WTC11 (cell line): ENCODE data around the gene AATK.

Source experiments
- ESRRA ChIP-seq: sonication (generic); formaldehyde crosslinking; IDR thresholded peaks from 2 replicates; pipeline ENCODE4 v1.8.1; 2022; ENCODE audit warnings: mild to moderate bottlenecking, missing genetic modification reagents, borderline replicate concordance
- SP1 ChIP-seq: sonication (generic); formaldehyde crosslinking; conservative IDR thresholded peaks from 2 replicates; pipeline ENCODE4 v1.8.1; 2022; ENCODE audit warnings: missing genetic modification reagents
- ZNF121 ChIP-seq: sonication (generic); formaldehyde crosslinking; IDR thresholded peaks from 2 replicates; pipeline ENCODE4 v1.8.0; 2023; ENCODE audit warnings: missing genetic modification reagents
- TF ChIP-seq, protein P1 (sequence below): fragments of 200-600 bp; IDR thresholded peaks from 2 replicates; pipeline ENCODE4 v1.8.0; 2022; ENCODE audit warnings: antibody characterized with exemption
- TF ChIP-seq, protein P2 (sequence below): sonication (generic); formaldehyde crosslinking; conservative IDR thresholded peaks from 2 replicates; pipeline ENCODE4 v1.8.1; 2022; ENCODE audit warnings: mild to moderate bottlenecking, missing genetic modification reagents
- TF ChIP-seq, protein P3 (sequence below): sonication (generic); formaldehyde crosslinking; IDR thresholded peaks from 2 replicates; pipeline ENCODE4 v1.8.0; 2022; ENCODE audit warnings: mild to moderate bottlenecking, missing genetic modification reagents
- TF ChIP-seq, protein P4 (sequence below): sonication (generic); formaldehyde crosslinking; IDR thresholded peaks from 2 replicates; pipeline ENCODE4 v1.8.1; 2023; ENCODE audit warnings: mild to moderate bottlenecking, missing genetic modification reagents

DNA sequence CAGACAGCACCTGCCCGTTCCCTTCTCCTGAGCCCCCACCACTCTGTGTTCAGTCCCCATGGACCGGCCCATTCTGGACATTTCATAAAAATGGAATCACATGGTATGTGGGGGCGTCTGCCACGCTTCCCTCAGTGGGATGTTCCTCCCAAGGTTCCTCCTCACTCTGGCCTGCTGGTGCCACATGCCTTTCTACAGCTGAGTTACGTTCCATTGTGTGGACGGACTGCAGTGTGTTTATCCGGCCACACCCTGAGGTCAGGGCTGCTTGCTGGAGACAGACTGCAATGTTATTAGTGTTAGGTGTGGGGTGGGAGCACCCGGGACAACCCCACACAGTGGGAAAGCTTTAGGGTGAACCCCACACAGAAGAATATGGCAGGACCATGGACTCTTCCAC lies 5.9 kb upstream of the AATK start:
- TF ChIP-seq ESRRA (CRISPR knock-in tag) (no peak), SP1 (CRISPR knock-in tag) (no peak), ZNF121 (CRISPR knock-in tag) (no peak)
- TF ChIP-seq, protein P1, sequence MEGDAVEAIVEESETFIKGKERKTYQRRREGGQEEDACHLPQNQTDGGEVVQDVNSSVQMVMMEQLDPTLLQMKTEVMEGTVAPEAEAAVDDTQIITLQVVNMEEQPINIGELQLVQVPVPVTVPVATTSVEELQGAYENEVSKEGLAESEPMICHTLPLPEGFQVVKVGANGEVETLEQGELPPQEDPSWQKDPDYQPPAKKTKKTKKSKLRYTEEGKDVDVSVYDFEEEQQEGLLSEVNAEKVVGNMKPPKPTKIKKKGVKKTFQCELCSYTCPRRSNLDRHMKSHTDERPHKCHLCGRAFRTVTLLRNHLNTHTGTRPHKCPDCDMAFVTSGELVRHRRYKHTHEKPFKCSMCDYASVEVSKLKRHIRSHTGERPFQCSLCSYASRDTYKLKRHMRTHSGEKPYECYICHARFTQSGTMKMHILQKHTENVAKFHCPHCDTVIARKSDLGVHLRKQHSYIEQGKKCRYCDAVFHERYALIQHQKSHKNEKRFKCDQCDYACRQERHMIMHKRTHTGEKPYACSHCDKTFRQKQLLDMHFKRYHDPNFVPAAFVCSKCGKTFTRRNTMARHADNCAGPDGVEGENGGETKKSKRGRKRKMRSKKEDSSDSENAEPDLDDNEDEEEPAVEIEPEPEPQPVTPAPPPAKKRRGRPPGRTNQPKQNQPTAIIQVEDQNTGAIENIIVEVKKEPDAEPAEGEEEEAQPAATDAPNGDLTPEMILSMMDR: no peak
- TF ChIP-seq, protein P2, sequence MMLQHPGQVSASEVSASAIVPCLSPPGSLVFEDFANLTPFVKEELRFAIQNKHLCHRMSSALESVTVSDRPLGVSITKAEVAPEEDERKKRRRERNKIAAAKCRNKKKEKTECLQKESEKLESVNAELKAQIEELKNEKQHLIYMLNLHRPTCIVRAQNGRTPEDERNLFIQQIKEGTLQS (CRISPR knock-in tag): no peak
- TF ChIP-seq, protein P3, sequence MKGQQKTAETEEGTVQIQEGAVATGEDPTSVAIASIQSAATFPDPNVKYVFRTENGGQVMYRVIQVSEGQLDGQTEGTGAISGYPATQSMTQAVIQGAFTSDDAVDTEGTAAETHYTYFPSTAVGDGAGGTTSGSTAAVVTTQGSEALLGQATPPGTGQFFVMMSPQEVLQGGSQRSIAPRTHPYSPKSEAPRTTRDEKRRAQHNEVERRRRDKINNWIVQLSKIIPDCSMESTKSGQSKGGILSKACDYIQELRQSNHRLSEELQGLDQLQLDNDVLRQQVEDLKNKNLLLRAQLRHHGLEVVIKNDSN (CRISPR knock-in tag): no peak
- TF ChIP-seq, protein P4, sequence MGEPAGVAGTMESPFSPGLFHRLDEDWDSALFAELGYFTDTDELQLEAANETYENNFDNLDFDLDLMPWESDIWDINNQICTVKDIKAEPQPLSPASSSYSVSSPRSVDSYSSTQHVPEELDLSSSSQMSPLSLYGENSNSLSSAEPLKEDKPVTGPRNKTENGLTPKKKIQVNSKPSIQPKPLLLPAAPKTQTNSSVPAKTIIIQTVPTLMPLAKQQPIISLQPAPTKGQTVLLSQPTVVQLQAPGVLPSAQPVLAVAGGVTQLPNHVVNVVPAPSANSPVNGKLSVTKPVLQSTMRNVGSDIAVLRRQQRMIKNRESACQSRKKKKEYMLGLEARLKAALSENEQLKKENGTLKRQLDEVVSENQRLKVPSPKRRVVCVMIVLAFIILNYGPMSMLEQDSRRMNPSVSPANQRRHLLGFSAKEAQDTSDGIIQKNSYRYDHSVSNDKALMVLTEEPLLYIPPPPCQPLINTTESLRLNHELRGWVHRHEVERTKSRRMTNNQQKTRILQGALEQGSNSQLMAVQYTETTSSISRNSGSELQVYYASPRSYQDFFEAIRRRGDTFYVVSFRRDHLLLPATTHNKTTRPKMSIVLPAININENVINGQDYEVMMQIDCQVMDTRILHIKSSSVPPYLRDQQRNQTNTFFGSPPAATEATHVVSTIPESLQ (CRISPR knock-in tag): no peak
